Parathyroid adenoma (tissue), 2 donors: ENCODE data around the gene RBP4.

Experiments
- H2AFZ ChIP-seq: fragments of 300-600 bp; sonication (generic); one replicate; pipeline ENCODE4 v1.7.0; 2017; ENCODE audit warnings: antibody characterized with exemption, mild to moderate bottlenecking
- H3K27ac ChIP-seq: fragments of 300-600 bp; sonication (generic); one replicate; pipeline ENCODE4 v1.7.0; 2017
- H3K27me3 ChIP-seq: fragments of 300-600 bp; sonication (generic); one replicate; pipeline ENCODE4 v1.7.0; 2017; ENCODE audit warnings: low read length; ENCODE audit not compliant: control insufficient read depth, insufficient read depth
- H3K36me3 ChIP-seq: fragments of 300-600 bp; sonication (generic); one replicate; pipeline ENCODE4 v1.7.0; 2017; ENCODE audit warnings: low read length; ENCODE audit not compliant: control insufficient read depth, insufficient read depth
- H3K4me1 ChIP-seq: fragments of 300-600 bp; sonication (generic); one replicate; pipeline ENCODE4 v1.7.0; 2017; ENCODE audit warnings: control low read depth
- H3K4me2 ChIP-seq: fragments of 300-600 bp; sonication (generic); one replicate; pipeline ENCODE4 v1.7.0; 2017; ENCODE audit warnings: low read length
- H3K4me3 ChIP-seq: fragments of 300-600 bp; sonication (generic); one replicate; pipeline ENCODE4 v1.7.0; 2017; ENCODE audit warnings: low read depth, low read length
- H3K79me2 ChIP-seq: fragments of 300-600 bp; sonication (generic); one replicate; pipeline ENCODE4 v1.7.0; 2017; ENCODE audit warnings: control low read depth
- H3K9ac ChIP-seq: fragments of 300-600 bp; sonication (generic); one replicate; pipeline ENCODE4 v1.7.0; 2017; ENCODE audit warnings: mild to moderate bottlenecking
- H3K9me3 ChIP-seq: fragments of 300-600 bp; sonication (generic); one replicate; pipeline ENCODE4 v1.7.0; 2017; ENCODE audit warnings: low read length; ENCODE audit not compliant: control insufficient read depth
- TF ChIP-seq, protein P1 (sequence below): fragments of 300-600 bp; sonication (generic); IDR thresholded peaks from one replicate; pipeline ENCODE4 v1.7.0; 2017; ENCODE audit warnings: antibody characterized with exemption, mild to moderate bottlenecking
- donor health status: primary hyperparathyroidism.

The RBP4 gene

DNA sequence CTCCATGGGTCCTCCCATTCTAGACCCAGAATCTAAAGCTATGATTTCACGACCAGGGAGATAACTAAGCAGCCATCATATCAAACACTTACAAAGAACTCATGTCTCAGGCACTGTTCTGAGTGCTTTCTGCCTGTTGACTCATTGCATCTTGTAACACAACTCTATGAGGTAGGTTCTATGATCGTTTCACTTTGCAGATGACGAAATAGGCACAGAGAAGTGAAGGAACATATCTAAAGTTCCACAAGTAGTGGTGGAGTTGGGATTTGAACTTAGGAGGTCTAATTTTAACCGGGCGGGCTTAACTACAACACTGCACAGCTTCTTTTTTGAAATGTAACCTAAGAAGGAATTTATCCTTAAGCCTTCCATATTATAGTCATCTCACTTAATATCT lies 2.9 kb downstream of the RBP4 start:
- H3K27me3 ChIP-seq = no peaks in the 10 kb centered on the region
- no peaks in the 10 kb centered on the region for H3K4me1 ChIP-seq
- H3K4me3 ChIP-seq = no peak overlapping the region
- TF ChIP-seq, protein P1, sequence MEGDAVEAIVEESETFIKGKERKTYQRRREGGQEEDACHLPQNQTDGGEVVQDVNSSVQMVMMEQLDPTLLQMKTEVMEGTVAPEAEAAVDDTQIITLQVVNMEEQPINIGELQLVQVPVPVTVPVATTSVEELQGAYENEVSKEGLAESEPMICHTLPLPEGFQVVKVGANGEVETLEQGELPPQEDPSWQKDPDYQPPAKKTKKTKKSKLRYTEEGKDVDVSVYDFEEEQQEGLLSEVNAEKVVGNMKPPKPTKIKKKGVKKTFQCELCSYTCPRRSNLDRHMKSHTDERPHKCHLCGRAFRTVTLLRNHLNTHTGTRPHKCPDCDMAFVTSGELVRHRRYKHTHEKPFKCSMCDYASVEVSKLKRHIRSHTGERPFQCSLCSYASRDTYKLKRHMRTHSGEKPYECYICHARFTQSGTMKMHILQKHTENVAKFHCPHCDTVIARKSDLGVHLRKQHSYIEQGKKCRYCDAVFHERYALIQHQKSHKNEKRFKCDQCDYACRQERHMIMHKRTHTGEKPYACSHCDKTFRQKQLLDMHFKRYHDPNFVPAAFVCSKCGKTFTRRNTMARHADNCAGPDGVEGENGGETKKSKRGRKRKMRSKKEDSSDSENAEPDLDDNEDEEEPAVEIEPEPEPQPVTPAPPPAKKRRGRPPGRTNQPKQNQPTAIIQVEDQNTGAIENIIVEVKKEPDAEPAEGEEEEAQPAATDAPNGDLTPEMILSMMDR = no peak
- no peaks in the 10 kb centered on the region for H3K79me2 ChIP-seq
- H3K9me3 ChIP-seq = no peaks in the 10 kb centered on the region
- H3K27ac ChIP-seq = no peak overlapping the region
- H3K36me3 ChIP-seq = no peaks in the 10 kb centered on the region
- no peak overlapping the region for H3K9ac ChIP-seq
- no peak overlapping the region for H2AFZ ChIP-seq
- no peak overlapping the region for H3K4me2 ChIP-seq

DNA sequence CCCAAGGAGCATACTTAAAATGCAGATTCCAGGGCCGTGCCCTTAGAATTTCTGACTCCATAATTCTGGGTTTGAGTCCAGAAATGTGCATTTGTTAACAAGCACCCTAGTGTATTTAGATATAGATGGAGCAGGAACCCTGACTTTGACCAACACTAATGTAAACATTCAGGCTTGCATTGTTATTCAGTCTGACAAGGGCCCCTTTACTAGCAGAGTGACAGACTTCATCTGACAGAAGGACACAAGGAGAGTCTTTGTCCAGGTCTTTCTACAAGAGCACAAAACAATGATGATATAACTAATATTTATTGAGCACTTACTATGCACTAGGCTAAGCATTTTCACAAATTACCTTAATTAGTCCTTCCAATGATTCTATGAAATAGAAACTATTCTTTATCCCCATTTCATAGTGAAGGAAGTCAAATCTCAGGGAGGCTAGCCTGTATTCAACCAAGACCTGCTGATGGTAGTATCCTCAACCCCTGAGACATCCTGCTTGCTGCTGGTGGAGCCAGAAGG lies 3.9 kb downstream of the RBP4 start:
- no peak overlapping the region for H3K9ac ChIP-seq
- no peaks in the 10 kb centered on the region for H3K9me3 ChIP-seq
- no peak overlapping the region for H3K4me3 ChIP-seq
- H3K4me2 ChIP-seq = no peak overlapping the region
- TF ChIP-seq, protein P1 = no peak
- no peak overlapping the region for H3K27ac ChIP-seq
- H3K27me3 ChIP-seq = no peaks in the 10 kb centered on the region
- no peaks in the 10 kb centered on the region for H3K4me1 ChIP-seq
- no peaks in the 10 kb centered on the region for H3K36me3 ChIP-seq
- H3K79me2 ChIP-seq = no peaks in the 10 kb centered on the region
- H2AFZ ChIP-seq = no peak overlapping the region

DNA sequence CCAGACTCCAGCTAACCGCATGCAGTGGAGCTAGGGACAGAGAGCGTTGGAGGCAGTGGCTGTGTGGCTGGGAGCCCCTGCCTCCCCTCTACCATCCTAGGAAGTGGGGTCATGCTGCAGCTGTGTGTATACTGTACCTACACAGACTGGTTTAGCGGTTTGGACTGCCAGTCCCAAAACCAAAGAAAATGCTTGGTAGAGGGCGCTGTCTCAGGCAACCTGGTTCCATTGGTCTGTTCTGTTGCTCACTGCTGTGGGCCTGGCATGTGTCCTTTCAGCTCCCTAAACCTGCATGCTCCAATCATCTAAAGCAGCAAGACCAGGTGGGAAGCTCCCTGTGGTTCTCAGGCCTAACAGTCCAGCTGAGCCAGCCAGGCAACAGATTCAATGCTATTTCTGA lies 4.5 kb downstream of the RBP4 start:
- TF ChIP-seq, protein P1 = no peak
- H2AFZ ChIP-seq = no peak overlapping the region

DNA sequence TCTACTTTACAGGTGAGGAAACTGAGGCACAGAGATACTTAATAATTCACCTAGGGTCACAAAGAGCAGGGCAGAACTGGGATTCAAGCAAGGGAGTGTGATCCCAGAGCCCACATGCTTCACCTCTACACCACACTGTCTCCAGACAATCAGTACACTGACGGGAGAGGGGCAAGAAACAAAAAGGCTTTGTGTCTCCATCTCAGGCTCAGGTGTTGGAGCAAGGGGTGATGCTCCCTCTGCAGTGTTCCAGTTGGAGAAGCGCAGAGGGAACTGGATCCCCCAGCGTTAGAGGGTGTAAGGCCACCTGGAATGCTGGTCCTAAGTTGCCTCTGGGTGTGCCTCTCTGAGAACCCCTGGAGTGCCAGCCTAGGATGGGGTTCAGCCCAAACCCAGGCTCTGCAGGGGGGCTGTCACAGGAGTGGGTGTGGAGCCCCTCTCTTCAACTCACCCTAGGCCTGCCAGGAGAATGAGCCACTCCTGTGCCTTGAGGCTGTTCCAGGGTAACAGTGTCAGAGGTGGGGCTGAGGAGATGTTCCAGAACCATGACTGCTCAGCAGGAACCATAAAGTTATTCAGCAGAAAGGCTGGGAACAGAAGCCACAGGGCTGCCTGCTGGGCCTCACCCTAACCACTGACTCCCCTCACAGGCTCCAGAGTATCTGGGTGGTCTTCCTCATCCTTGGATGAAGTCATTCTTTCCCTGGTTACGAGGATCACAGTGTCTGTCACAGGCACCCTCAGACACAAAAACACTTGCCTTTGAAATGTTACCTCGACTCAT lies 5.5 kb downstream of the RBP4 start:
- Histone ChIP-seq H3K9me3 (no peaks in the 10 kb centered on the region), H3K4me3 (no peak overlapping the region), H3K79me2 (no peaks in the 10 kb centered on the region), H3K4me2 (no peak overlapping the region), H3K36me3 (no peaks in the 10 kb centered on the region), H3K4me1 (no peaks in the 10 kb centered on the region), H3K27me3 (no peaks in the 10 kb centered on the region), H3K27ac (no peak overlapping the region), H2AFZ (no peak overlapping the region), H3K9ac (no peak overlapping the region)
- TF ChIP-seq, protein P1 = no peak

More for the DNA sequence above, 4.5 kb downstream of the RBP4 start:
- no peak overlapping the region for H3K4me3 ChIP-seq
- H3K27me3 ChIP-seq = no peaks in the 10 kb centered on the region
- H3K4me2 ChIP-seq = no peak overlapping the region
- no peaks in the 10 kb centered on the region for H3K9me3 ChIP-seq
- no peak overlapping the region for H3K27ac ChIP-seq
- no peaks in the 10 kb centered on the region for H3K4me1 ChIP-seq
- no peak overlapping the region for H3K9ac ChIP-seq
- H3K36me3 ChIP-seq = no peaks in the 10 kb centered on the region
- H3K79me2 ChIP-seq = no peaks in the 10 kb centered on the region

DNA sequence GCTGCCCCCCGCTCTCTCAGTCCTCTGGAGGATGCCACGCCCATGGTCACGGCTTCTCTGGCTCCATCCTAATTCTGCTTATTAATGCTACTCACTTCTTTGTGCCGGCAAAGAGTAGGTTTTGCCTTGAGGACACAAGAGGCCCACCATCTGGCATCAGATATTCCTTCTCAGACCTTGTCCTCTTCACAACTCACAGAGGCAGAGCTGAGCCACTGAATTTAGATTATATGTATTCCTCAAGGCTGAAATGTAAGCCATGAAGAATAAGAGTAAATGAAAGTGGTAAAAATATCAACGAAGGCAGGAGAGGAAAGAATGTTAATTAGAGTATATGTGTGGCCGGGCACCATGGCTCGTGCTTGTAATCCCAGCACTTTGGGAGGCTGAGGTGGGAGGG lies 6.5 kb downstream of the RBP4 start:
- H3K4me1 ChIP-seq = no peaks in the 10 kb centered on the region
- H3K36me3 ChIP-seq = no peaks in the 10 kb centered on the region
- TF ChIP-seq, protein P1 = no peak
- no peaks in the 10 kb centered on the region for H3K27me3 ChIP-seq
- no peak overlapping the region for H3K4me3 ChIP-seq
- no peak overlapping the region for H2AFZ ChIP-seq
- H3K27ac ChIP-seq = no peak overlapping the region
- no peaks in the 10 kb centered on the region for H3K79me2 ChIP-seq
- H3K9me3 ChIP-seq = no peaks in the 10 kb centered on the region
- H3K9ac ChIP-seq = no peak overlapping the region
- no peak overlapping the region for H3K4me2 ChIP-seq
